IMR-90 (cell line): Measurements from ENCODE around the gene MGRN1.

Experiments used
- BHLHE40 ChIP-seq: fragments of 150-350 bp; IDR thresholded peaks from 2 replicates; pipeline ENCODE4 v1.6.1; 2016; ENCODE audit warnings: mild to moderate bottlenecking, low read depth, low read length
- RAD21 ChIP-seq: IDR thresholded peaks from 2 replicates; pipeline ENCODE4 v1.6.1; 2012; ENCODE audit warnings: low read length, improper control_type of control experiment

DNA sequence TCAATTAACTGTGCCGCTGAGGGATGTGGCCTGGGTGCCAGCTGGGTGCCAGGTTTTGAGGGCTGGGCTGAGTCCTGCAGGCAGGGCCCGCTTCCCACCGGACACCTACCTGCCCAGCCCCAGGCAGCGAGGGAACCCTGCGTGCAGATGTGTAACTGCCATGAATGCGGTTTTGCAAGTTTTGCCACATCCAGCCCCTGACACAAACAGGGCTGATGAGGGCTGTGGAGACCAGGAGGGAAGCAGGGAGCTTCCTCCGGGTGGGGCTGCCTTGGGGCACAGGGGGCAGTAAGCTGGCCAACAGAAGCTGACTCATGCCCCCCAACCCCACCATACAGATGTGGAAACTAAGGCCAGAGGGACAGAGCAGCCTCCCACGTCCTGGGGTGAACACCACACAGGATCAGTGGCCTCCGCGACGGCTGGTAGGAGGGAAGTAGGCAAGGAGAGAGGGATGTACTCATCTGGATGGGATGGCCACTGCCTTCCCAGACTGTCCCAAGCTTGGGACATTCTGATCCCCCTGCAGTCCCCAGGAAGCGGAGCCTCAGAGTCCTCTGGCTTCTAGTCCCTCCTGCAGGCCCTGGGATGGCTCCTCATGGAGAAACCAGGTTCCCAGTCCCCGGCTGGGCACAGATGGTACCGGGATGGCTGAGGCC is 11.5 kb upstream of the MGRN1 start:
- no peak for TF ChIP-seq BHLHE40
- TF ChIP-seq RAD21 = no peak
